HL-60 (cell line): ENCODE results near the gene XPNPEP3.
A peak's percentile ranks its signal among the peaks of the same experiment; 100 is the strongest.
"Not testable (repeated sequence)": the region's sequence is repeated elsewhere in the genome, so short reads cannot be mapped to it uniquely, and the experiment has no call there.

Source experiments
- DNase-seq, 2 experiments: peaks; one replicate each; pipeline ENCODE4 v3.0.0-alpha.2; 2010 to 2020; ENCODE audit warnings: low read depth in 1 of 2, low spot score in 1 of 2
- H3K27ac ChIP-seq: fragments of 250-450 bp; sonication (Bioruptor Pico); replicated peaks from 2 replicates; pipeline ENCODE4 v1.5.1; 2020; ENCODE audit warnings: mild to moderate bottlenecking, moderate library complexity
- H3K27me3 ChIP-seq: fragments of 250-450 bp; sonication (Bioruptor Pico); 2 replicates; pipeline ENCODE4 v1.5.1; 2021; ENCODE audit warnings: mild to moderate bottlenecking, moderate library complexity; ENCODE audit not compliant: insufficient read depth, poor library complexity, severe bottlenecking
- H3K4me3 ChIP-seq: replicated peaks from 2 replicates; pipeline ENCODE4 v1.5.1; 2011; ENCODE audit warnings: mild to moderate bottlenecking, control low read depth, low read length; ENCODE audit not compliant: insufficient read depth
- CTCF ChIP-seq: IDR thresholded peaks from one replicate; pipeline ENCODE4 v1.5.1; 2011; ENCODE audit warnings: low read length, control low read depth, inconsistent platforms; ENCODE audit not compliant: insufficient read depth
- GABPA ChIP-seq: IDR thresholded peaks from 2 replicates; pipeline ENCODE4 v1.6.1; 2012; ENCODE audit warnings: low read depth
- POLR2AphosphoS5 ChIP-seq: IDR thresholded peaks from 2 replicates; pipeline ENCODE4 v1.6.1; 2012; ENCODE audit warnings: low read depth
- REST ChIP-seq: IDR thresholded peaks from 2 replicates; pipeline ENCODE4 v1.6.1; 2012; ENCODE audit warnings: low read depth; ENCODE audit not compliant: insufficient replicate concordance
- SPI1 ChIP-seq: IDR thresholded peaks from 2 replicates; pipeline ENCODE4 v1.6.1; 2012; ENCODE audit warnings: low read depth, mild to moderate bottlenecking, borderline replicate concordance

XPNPEP3 gene

GRCh38 chr22:40844951-40845350 lies 12.0 kb upstream of the XPNPEP3 start:
- H3K4me3 ChIP-seq: no peak overlapping the region
- no peaks in the 10 kb centered on the region for H3K27me3 ChIP-seq
- TF ChIP-seq POLR2AphosphoS5 (no peak), REST (no peak)
- DNase-seq: no peak
- H3K27ac ChIP-seq: no peak overlapping the region

GRCh38 chr22:40845816-40846215 lies 11.1 kb upstream of the XPNPEP3 start:
- not testable (repeated sequence) for DNase-seq, H3K27ac ChIP-seq, H3K4me3 ChIP-seq, H3K27me3 ChIP-seq

- DNase-seq: no peak
These were observed 3.6 kb upstream of the XPNPEP3 start for GRCh38 chr22:40853333-40853732.

GRCh38 chr22:40853961-40854360 lies 3.0 kb upstream of the XPNPEP3 start:
- no peak for TF ChIP-seq CTCF
- no peak for TF ChIP-seq GABPA
- no peak for TF ChIP-seq REST
- TF ChIP-seq SPI1: no peak
- no peak for TF ChIP-seq POLR2AphosphoS5
- no peaks in the 10 kb centered on the region for H3K27me3 ChIP-seq
- no peak for DNase-seq
- no peak overlapping the region for H3K4me3 ChIP-seq
- H3K27ac ChIP-seq: peak overlapping the region; percentile 25

More at GRCh38 chr22:40853333-40853732, 3.6 kb upstream of the XPNPEP3 start:
- H3K27ac ChIP-seq: no peak overlapping the region
- TF ChIP-seq GABPA (no peak), POLR2AphosphoS5 (no peak), REST (no peak), SPI1 (no peak), CTCF (no peak)
- no peak overlapping the region for H3K4me3 ChIP-seq
- H3K27me3 ChIP-seq: no peaks in the 10 kb centered on the region
